Activated CD8-positive, alpha-beta T cell treated with anti-CD3 and anti-CD28 coated beads for 36 hours (primary cell): ENCODE data around the gene IMMT. TPM values are rescaled to one million over a fixed set of nuclear protein-coding genes. Genes with fewer than 3 reads are reported as not detected.
"Not testable (repeated sequence)": the region's sequence is repeated elsewhere in the genome, so short reads cannot be mapped to it uniquely, and the experiment has no call there.

Source experiments
- ATAC-seq: fragments of 200-7000 bp; cut with Tn5 transposase; one replicate; pipeline ENCODE4 v1.10.0; 2021; ENCODE audit warnings: mild to moderate bottlenecking, moderate library complexity
- CTCF ChIA-PET: fragments of 350-600 bp; sonication (Branson Sonifier 250); formaldehyde crosslinking; loops from one replicate; lab custom pipeline; 2021; ENCODE audit warnings: antibody characterized with exemption; lab: Charles Lee
- POLR2A ChIA-PET: fragments of 350-600 bp; sonication (Branson Sonifier 250); formaldehyde crosslinking; loops from one replicate; lab custom pipeline; 2021; ENCODE audit warnings: antibody characterized with exemption; lab: Charles Lee
- DNase-seq: peaks from one replicate; pipeline ENCODE4 v3.0.0-alpha.2; 2020
- H3K27ac Mint-ChIP-seq: one replicate; pipeline ENCODE4 v1.8.0; 2021; ENCODE audit warnings: mild to moderate bottlenecking, mixed read lengths
- H3K27me3 Mint-ChIP-seq: one replicate; pipeline ENCODE4 v1.8.0; 2021; ENCODE audit warnings: mixed read lengths
- H3K36me3 Mint-ChIP-seq: one replicate; pipeline ENCODE4 v1.8.0; 2021; ENCODE audit warnings: low read depth, mixed read lengths
- H3K4me1 Mint-ChIP-seq: one replicate; pipeline ENCODE4 v1.8.0; 2021; ENCODE audit warnings: low read depth, mixed read lengths
- H3K4me3 Mint-ChIP-seq: one replicate; pipeline ENCODE4 v1.8.0; 2021; ENCODE audit warnings: mild to moderate bottlenecking, moderate library complexity, mixed read lengths
- H3K9me3 Mint-ChIP-seq: one replicate; pipeline ENCODE4 v1.8.0; 2021; ENCODE audit warnings: mixed read lengths
- intact Hi-C: fragments of 100-400 bp; cut with micrococcal nuclease; formaldehyde crosslinking; loops from one replicate; pipeline ENCODE4 v1.10.0; 2022
- total RNA-seq, 2 experiments: library from RNA; stranded (reverse); gene quantifications; one replicate each; pipeline ENCODE4 v1.2.3, GENCODE V29; 2021
- TF ChIP-seq, protein P1 (sequence below): fragments of 200-600 bp; IDR thresholded peaks from one replicate; pipeline ENCODE4 v1.8.0; 2022; ENCODE audit warnings: antibody characterized with exemption, mild to moderate bottlenecking

IMMT gene
- total RNA-seq, 2 experiments from 2014 or later: 143 to 144 TPM

DNA sequence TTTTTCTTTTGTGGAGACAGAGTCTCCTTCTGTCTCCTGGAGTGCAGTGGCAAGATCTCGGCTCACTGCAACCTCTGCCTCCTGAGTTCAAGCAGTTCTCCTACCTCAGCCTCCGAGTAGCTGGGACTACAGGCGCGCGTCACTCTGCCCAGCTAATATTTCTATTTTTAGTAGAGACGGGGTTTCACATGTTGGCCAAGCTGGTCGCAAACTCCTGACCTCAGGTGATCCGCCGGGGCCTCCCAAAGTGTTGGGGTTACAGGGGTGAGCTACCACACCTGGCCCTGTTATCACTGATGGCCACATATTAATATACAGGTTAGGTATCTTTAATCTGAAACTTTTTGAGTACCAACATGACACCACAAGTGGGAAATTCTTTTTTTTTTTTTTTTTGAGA, 7.4 kb upstream of the IMMT start:
- peaks cover 19% of the 10 kb centered on the region for H3K36me3 Mint-ChIP-seq
- no peak for ATAC-seq
- no peak overlapping the region for H3K4me3 Mint-ChIP-seq
- POLR2A ChIA-PET: interaction anchor here (0.9 to 3.2 kb wide), 3 partner anchors 13 to 239 kb away, joined by 3 to 10 read pairs (median 4); partner anchors contain the start of gene KDM3A
- no peaks in the 10 kb centered on the region for H3K27me3 Mint-ChIP-seq
- H3K9me3 Mint-ChIP-seq: peaks cover 1% of the 10 kb centered on the region
- TF ChIP-seq, protein P1, sequence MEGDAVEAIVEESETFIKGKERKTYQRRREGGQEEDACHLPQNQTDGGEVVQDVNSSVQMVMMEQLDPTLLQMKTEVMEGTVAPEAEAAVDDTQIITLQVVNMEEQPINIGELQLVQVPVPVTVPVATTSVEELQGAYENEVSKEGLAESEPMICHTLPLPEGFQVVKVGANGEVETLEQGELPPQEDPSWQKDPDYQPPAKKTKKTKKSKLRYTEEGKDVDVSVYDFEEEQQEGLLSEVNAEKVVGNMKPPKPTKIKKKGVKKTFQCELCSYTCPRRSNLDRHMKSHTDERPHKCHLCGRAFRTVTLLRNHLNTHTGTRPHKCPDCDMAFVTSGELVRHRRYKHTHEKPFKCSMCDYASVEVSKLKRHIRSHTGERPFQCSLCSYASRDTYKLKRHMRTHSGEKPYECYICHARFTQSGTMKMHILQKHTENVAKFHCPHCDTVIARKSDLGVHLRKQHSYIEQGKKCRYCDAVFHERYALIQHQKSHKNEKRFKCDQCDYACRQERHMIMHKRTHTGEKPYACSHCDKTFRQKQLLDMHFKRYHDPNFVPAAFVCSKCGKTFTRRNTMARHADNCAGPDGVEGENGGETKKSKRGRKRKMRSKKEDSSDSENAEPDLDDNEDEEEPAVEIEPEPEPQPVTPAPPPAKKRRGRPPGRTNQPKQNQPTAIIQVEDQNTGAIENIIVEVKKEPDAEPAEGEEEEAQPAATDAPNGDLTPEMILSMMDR: no peak
- no peak for DNase-seq
- H3K27ac Mint-ChIP-seq: no peak overlapping the region
- intact Hi-C loops: no loop called here
- CTCF ChIA-PET: interaction anchor here (3.3 kb wide), 1 partner anchor 18 kb away, joined by 25 read pairs; no protein-coding TSS in a partner anchor
- peaks cover 30% of the 10 kb centered on the region for H3K4me1 Mint-ChIP-seq

- ChIA-PET CTCF (interaction anchor here (1.4 to 3.3 kb wide), 2 partner anchors 18 to 239 kb away, joined by 4 to 25 read pairs; partner anchors contain the start of gene KDM3A), POLR2A (interaction anchor here (0.9 to 3.2 kb wide), 2 partner anchors 19 to 239 kb away, joined by 4 to 10 read pairs; partner anchors contain the start of gene KDM3A)
- Mint-ChIP-seq H3K36me3 (peaks cover 17% of the 10 kb centered on the region), H3K27ac (no peak overlapping the region), H3K4me3 (no peak overlapping the region), H3K27me3 (no peaks in the 10 kb centered on the region), H3K9me3 (peaks cover 1% of the 10 kb centered on the region), H3K4me1 (peaks cover 30% of the 10 kb centered on the region)
- TF ChIP-seq, protein P1: no peak
- DNase-seq (no peak), ATAC-seq (no peak)
- intact Hi-C loops: no loop called here
Measured at GRCh38 chr2:86202336-86202692, 7.1 kb upstream of the IMMT start.

DNA sequence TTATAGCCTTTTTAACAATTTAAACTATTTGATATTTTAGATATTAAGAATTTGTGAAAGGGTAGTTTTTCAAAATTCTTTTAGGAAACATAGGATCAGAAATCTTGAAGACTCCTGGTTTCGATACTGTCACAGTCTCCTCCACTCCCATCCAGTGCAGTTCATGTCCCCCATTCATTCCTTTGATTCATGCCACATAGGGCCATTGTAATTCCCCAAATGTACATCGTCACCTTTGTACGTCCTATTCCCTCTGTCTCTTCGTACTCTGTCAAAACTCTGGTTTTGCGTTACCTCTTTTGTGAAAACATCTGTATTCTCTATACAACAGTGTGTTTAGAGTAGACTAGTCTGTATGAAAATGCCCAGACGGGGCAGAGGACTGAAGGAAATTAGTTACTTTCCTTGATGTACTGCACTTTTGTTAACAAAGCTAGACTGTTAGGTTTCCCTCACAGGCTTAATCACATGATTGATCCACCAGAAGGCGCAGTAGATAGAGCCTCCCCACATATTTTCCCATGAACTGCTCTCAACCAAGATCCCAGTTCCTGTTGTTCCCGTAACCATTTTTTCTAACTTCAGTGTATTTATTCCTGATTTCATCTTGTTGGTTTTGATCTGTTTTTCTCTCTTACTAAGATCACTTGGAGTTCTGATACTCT, 6.5 kb upstream of the IMMT start:
- H3K27me3 Mint-ChIP-seq: no peaks in the 10 kb centered on the region
- peaks cover 14% of the 10 kb centered on the region for H3K36me3 Mint-ChIP-seq
- ATAC-seq: no peak
- intact Hi-C loops: no loop called here
- no peak overlapping the region for H3K4me3 Mint-ChIP-seq
- peaks cover 33% of the 10 kb centered on the region for H3K4me1 Mint-ChIP-seq
- no peak overlapping the region for H3K27ac Mint-ChIP-seq
- peaks cover 1% of the 10 kb centered on the region for H3K9me3 Mint-ChIP-seq
- CTCF ChIA-PET: interaction anchor here (1.0 to 3.3 kb wide), 3 partner anchors 19 to 240 kb away, joined by 3 to 25 read pairs (median 4); partner anchors contain the start of gene KDM3A
- no peak for DNase-seq
- POLR2A ChIA-PET: interaction anchor here (3.2 kb wide), 1 partner anchor 239 kb away, joined by 10 read pairs; the partner anchor contains the start of gene KDM3A
- TF ChIP-seq, protein P1: no peak

DNA sequence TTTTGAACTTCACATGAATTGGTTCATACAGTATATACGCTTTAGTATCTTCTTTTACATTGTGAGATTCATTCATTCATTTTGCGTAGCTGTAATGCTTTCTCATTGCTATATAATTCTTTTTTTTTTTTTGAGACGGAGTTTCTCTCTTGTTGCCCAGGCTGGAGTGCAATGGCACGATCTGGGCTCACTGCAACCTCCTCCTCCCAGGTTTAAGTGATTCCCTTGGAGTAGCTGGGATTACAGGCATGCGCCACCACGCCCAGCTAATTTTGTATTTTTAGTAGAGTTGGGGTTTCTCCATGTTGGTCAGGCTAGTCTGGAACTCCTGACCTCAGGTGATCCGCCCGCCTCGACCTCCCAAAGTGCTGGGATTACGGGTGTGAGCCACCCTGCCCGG, 5.3 kb upstream of the IMMT start:
- H3K9me3 Mint-ChIP-seq, H3K27me3 Mint-ChIP-seq, H3K27ac Mint-ChIP-seq, ATAC-seq, intact Hi-C loops, DNase-seq: not testable (repeated sequence)
- CTCF ChIA-PET: interaction anchor here (1.0 to 3.3 kb wide), 2 partner anchors 20 to 22 kb away, joined by 3 to 25 read pairs; no protein-coding TSS in a partner anchor
- peaks cover 39% of the 10 kb centered on the region for H3K4me1 Mint-ChIP-seq
- POLR2A ChIA-PET: interaction anchor here (2.3 to 3.2 kb wide), 2 partner anchors 25 to 241 kb away, joined by 5 to 10 read pairs; partner anchors contain the start of gene KDM3A
- peaks cover 13% of the 10 kb centered on the region for H3K36me3 Mint-ChIP-seq
- peak overlapping the region; percentile 86 for H3K4me3 Mint-ChIP-seq

GRCh38 chr2:86199834-86200177, 4.5 kb upstream of the IMMT start:
- ChIA-PET CTCF (no interaction called here), POLR2A (interaction anchor here (0.8 to 3.2 kb wide), 7 partner anchors 13 to 241 kb away, joined by 3 to 10 read pairs (median 4); partner anchors contain the start of gene KDM3A)
- H3K4me1 Mint-ChIP-seq: peaks cover 39% of the 10 kb centered on the region
- DNase-seq (no peak), ATAC-seq (no peak)
- peaks cover 13% of the 10 kb centered on the region for H3K36me3 Mint-ChIP-seq
- peaks cover 1% of the 10 kb centered on the region for H3K9me3 Mint-ChIP-seq
- no peaks in the 10 kb centered on the region for H3K27me3 Mint-ChIP-seq
- TF ChIP-seq, protein P1: no peak
- intact Hi-C loops: loop anchor here (5.0 kb wide), 1 partner anchor 242 kb away; the partner anchor contains the start of gene KDM3A
- peak overlapping the region; percentile 93 for H3K27ac Mint-ChIP-seq
- H3K4me3 Mint-ChIP-seq: peak overlapping the region; percentile 86
